Peyer's patch (tissue), 4 donors: Measurements from ENCODE around the gene KCNQ2.

ENCODE experiments used
- CTCF ChIP-seq, 6 experiments: fragments of 450-650 bp in 4 of 6; fragments of 200-600 bp in 2 of 6; sonication (generic) in 1 of 6; IDR thresholded peaks; one replicate each; pipeline ENCODE4 v1.5.1; 2017 to 2019; ENCODE audit warnings: antibody characterized with exemption in 6 of 6, mild to moderate bottlenecking in 3 of 6, moderate library complexity in 1 of 6
- POLR2A ChIP-seq, 2 donors: fragments of 450-650 bp; IDR thresholded peaks; one replicate each; pipeline ENCODE4 v1.5.1; 2017; ENCODE audit warnings: antibody characterized with exemption in 2 of 2, mild to moderate bottlenecking in 2 of 2, moderate library complexity in 2 of 2

- TF ChIP-seq CTCF (IDR thresholded peaks at IDR 0.05) (peak; percentile 83 to 93 (median 86)), POLR2A (IDR thresholded peaks at IDR 0.05) (no peak)
Observed at GRCh38 chr20:63495741-63496595, 23.5 kb upstream of the KCNQ2 start.
